Measurements from ENCODE around the gene ARL3.

ARL3 gene

GRCh38 chr10:102729029-102730026, 15.1 kb upstream of the ARL3 start:
- Histone ChIP-seq H2BK12ac (ENCODE audit: low read length in 2 of 2) (peak overlapping the region; percentile 43 to 88), H3K79me1 (replicated peaks; ENCODE audit: low read length, poor library complexity, severe bottlenecking) (peaks cover 15% of the 10 kb centered on the region), H3K36me3 (ENCODE audit: control insufficient read depth in 1 of 2, insufficient read depth in 2 of 2, low read depth in 1 of 2, low read length in 2 of 2) (peaks cover 39 to 56% of the 10 kb centered on the region in 2 experiments), H3K9ac (ENCODE audit: low read length) (peak overlapping the region; percentile 48), H2AFZ (ENCODE audit: low read depth, low read length) (peak overlapping the region; percentile 16), H3K27ac (ENCODE audit: low read length, poor library complexity, severe bottlenecking) (no peak overlapping the region), H4K91ac (ENCODE audit: low read length) (no peak overlapping the region), H3K4me3 (ENCODE audit: insufficient read depth in 1 of 2, low read depth in 1 of 2, low read length in 2 of 2) (no peak overlapping the region), H2BK5ac (ENCODE audit: low read depth, low read length, poor library complexity, severe bottlenecking) (no peak overlapping the region), H2BK120ac (ENCODE audit: low read depth, low read length) (peak overlapping the region; percentile 80), H3K23ac (ENCODE audit: low read length in 2 of 2) (no peak overlapping the region), H3K9me3 (ENCODE audit: control insufficient read depth, low read length) (no peaks in the 10 kb centered on the region), H3K18ac (ENCODE audit: low read depth in 1 of 2, low read length in 2 of 2) (no peak overlapping the region), H3K4ac (ENCODE audit: low read depth in 1 of 2, low read length in 2 of 2) (peak overlapping the region; percentile 57 to 58), H4K8ac (ENCODE audit: low read length) (peak overlapping the region; percentile 43), H2AK5ac (ENCODE audit: low read length, severe bottlenecking) (no peak overlapping the region), H3K4me2 (ENCODE audit: low read length, poor library complexity, severe bottlenecking) (no peak overlapping the region), H3K4me1 (ENCODE audit: control insufficient read depth, insufficient read depth, low read depth, low read length) (peaks cover 5% of the 10 kb centered on the region), H3K27me3 (ENCODE audit: control insufficient read depth in 1 of 2, insufficient read depth in 1 of 2, low read length in 2 of 2) (no peaks in the 10 kb centered on the region), H3K14ac (ENCODE audit: low read length in 2 of 2) (no peak overlapping the region), H2BK15ac (ENCODE audit: low read depth, poor library complexity, severe bottlenecking) (no peak overlapping the region)
- DNase-seq: peak; percentile 82
- 55% methylated on average over 24 of the region's 30 CpGs for WGBS

- Histone ChIP-seq H3K18ac (ENCODE audit: low read depth in 1 of 2, low read length in 2 of 2) (no peak overlapping the region), H3K14ac (ENCODE audit: low read length in 2 of 2) (no peak overlapping the region), H3K4ac (ENCODE audit: low read depth in 1 of 2, low read length in 2 of 2) (no peak overlapping the region), H2BK15ac (ENCODE audit: low read depth, poor library complexity, severe bottlenecking) (no peak overlapping the region), H4K8ac (ENCODE audit: low read length) (no peak overlapping the region), H3K79me1 (replicated peaks; ENCODE audit: low read length, poor library complexity, severe bottlenecking) (peaks cover 18% of the 10 kb centered on the region), H4K91ac (ENCODE audit: low read length) (no peak overlapping the region), H3K4me2 (ENCODE audit: low read length, poor library complexity, severe bottlenecking) (no peak overlapping the region), H3K4me1 (ENCODE audit: control insufficient read depth, insufficient read depth, low read depth, low read length) (peaks cover 5% of the 10 kb centered on the region), H3K36me3 (ENCODE audit: control insufficient read depth in 1 of 2, insufficient read depth in 2 of 2, low read depth in 1 of 2, low read length in 2 of 2) (peaks cover 24 to 41% of the 10 kb centered on the region in 2 experiments), H3K4me3 (ENCODE audit: insufficient read depth in 1 of 2, low read depth in 1 of 2, low read length in 2 of 2) (no peak overlapping the region), H2BK12ac (ENCODE audit: low read length in 2 of 2) (no peak overlapping the region), H3K23ac (ENCODE audit: low read length in 2 of 2) (no peak overlapping the region), H3K27me3 (ENCODE audit: control insufficient read depth in 1 of 2, insufficient read depth in 1 of 2, low read length in 2 of 2) (no peaks in the 10 kb centered on the region), H2AFZ (ENCODE audit: low read depth, low read length) (no peak overlapping the region), H2AK5ac (ENCODE audit: low read length, severe bottlenecking) (no peak overlapping the region), H3K9ac (ENCODE audit: low read length) (no peak overlapping the region), H3K27ac (ENCODE audit: low read length, poor library complexity, severe bottlenecking) (no peak overlapping the region), H2BK5ac (ENCODE audit: low read depth, low read length, poor library complexity, severe bottlenecking) (no peak overlapping the region), H2BK120ac (ENCODE audit: low read depth, low read length) (no peak overlapping the region), H3K9me3 (ENCODE audit: control insufficient read depth, low read length) (no peaks in the 10 kb centered on the region)
- 88% methylated on average over 10 of the region's 13 CpGs for WGBS
- no peak for DNase-seq
These were observed 13.0 kb upstream of the ARL3 start for GRCh38 chr10:102727037-102727818.

DNA sequence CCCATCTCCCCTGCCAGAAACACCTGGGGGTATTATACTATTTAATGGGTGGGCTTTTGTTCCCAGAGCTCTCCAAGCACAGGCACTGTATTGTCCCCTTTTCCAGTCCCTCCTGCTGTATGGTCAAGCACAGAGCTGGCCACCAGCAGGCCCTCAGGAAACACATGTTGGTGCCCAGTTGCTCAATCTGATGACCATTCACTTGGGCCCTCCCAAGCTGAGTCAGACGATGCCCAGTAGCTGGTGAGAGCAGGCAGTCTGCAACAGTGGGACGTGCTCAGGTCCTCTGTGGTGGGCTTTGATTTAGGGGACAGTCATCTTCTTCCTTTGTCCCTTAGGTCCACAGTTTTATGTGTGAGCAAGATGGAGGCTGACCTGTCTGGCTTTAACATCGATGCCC, 12.1 kb upstream of the ARL3 start:
- no peak for DNase-seq
- no peak overlapping the region for H3K4ac ChIP-seq (ENCODE audit: low read depth in 1 of 2, low read length in 2 of 2)
- H3K79me1 ChIP-seq (replicated peaks; ENCODE audit: low read length, poor library complexity, severe bottlenecking): peaks cover 21% of the 10 kb centered on the region
- H4K91ac ChIP-seq (ENCODE audit: low read length): no peak overlapping the region
- H3K4me3 ChIP-seq (ENCODE audit: insufficient read depth in 1 of 2, low read depth in 1 of 2, low read length in 2 of 2): no peak overlapping the region
- WGBS: 61% methylated on average over 3 of the region's 3 CpGs
- no peak overlapping the region for H3K18ac ChIP-seq (ENCODE audit: low read depth in 1 of 2, low read length in 2 of 2)
- H3K23ac ChIP-seq (ENCODE audit: low read length in 2 of 2): no peak overlapping the region
- H2AK5ac ChIP-seq (ENCODE audit: low read length, severe bottlenecking): no peak overlapping the region
- no peak overlapping the region for H4K8ac ChIP-seq (ENCODE audit: low read length)
- H3K14ac ChIP-seq (ENCODE audit: low read length in 2 of 2): no peak overlapping the region
- H3K27ac ChIP-seq (ENCODE audit: low read length, poor library complexity, severe bottlenecking): no peak overlapping the region
- H3K27me3 ChIP-seq (ENCODE audit: control insufficient read depth in 1 of 2, insufficient read depth in 1 of 2, low read length in 2 of 2): no peaks in the 10 kb centered on the region
- peaks cover 6% of the 10 kb centered on the region for H3K4me1 ChIP-seq (ENCODE audit: control insufficient read depth, insufficient read depth, low read depth, low read length)
- H2BK12ac ChIP-seq (ENCODE audit: low read length in 2 of 2): no peak overlapping the region
- H2BK120ac ChIP-seq (ENCODE audit: low read depth, low read length): no peak overlapping the region
- no peak overlapping the region for H2BK5ac ChIP-seq (ENCODE audit: low read depth, low read length, poor library complexity, severe bottlenecking)
- H3K36me3 ChIP-seq (ENCODE audit: control insufficient read depth in 1 of 2, insufficient read depth in 2 of 2, low read depth in 1 of 2, low read length in 2 of 2): peaks cover 19 to 38% of the 10 kb centered on the region in 2 experiments
- no peaks in the 10 kb centered on the region for H3K9me3 ChIP-seq (ENCODE audit: control insufficient read depth, low read length)
- no peak overlapping the region for H2BK15ac ChIP-seq (ENCODE audit: low read depth, poor library complexity, severe bottlenecking)
- H3K4me2 ChIP-seq (ENCODE audit: low read length, poor library complexity, severe bottlenecking): no peak overlapping the region
- no peak overlapping the region for H3K9ac ChIP-seq (ENCODE audit: low read length)
- H2AFZ ChIP-seq (ENCODE audit: low read depth, low read length): no peak overlapping the region

DNA sequence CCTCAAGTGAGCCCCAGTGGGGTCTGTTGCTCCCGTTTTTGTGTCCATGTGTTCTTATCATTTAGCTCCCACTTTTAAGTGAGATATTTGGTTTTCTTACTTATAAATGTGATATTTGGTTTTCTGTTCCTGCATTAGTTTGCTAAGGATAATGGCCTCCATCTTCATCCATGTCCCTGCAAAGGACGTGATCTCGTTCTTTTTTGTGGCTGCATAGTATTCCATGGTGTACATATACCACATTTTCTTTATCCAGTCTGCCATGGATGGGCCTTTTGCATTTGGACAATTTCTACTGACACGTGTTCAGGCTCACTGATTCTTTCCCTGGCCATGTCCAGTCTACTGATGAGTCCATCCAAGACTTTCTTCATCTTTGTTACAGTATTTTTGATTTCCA, 9.8 kb upstream of the ARL3 start:
- H4K8ac ChIP-seq (ENCODE audit: low read length): no peak overlapping the region
- H3K4me2 ChIP-seq (ENCODE audit: low read length, poor library complexity, severe bottlenecking): no peak overlapping the region
- no peaks in the 10 kb centered on the region for H3K27me3 ChIP-seq (ENCODE audit: control insufficient read depth in 1 of 2, insufficient read depth in 1 of 2, low read length in 2 of 2)
- no peak overlapping the region for H2AFZ ChIP-seq (ENCODE audit: low read depth, low read length)
- WGBS: 99% methylated on average over 3 of the region's 4 CpGs
- no peak overlapping the region for H3K14ac ChIP-seq (ENCODE audit: low read length in 2 of 2)
- no peak overlapping the region for H3K4ac ChIP-seq (ENCODE audit: low read depth in 1 of 2, low read length in 2 of 2)
- H3K18ac ChIP-seq (ENCODE audit: low read depth in 1 of 2, low read length in 2 of 2): no peak overlapping the region
- no peak overlapping the region for H2BK15ac ChIP-seq (ENCODE audit: low read depth, poor library complexity, severe bottlenecking)
- no peak overlapping the region for H3K27ac ChIP-seq (ENCODE audit: low read length, poor library complexity, severe bottlenecking)
- DNase-seq: no peak
- H2AK5ac ChIP-seq (ENCODE audit: low read length, severe bottlenecking): no peak overlapping the region
- H3K79me1 ChIP-seq (replicated peaks; ENCODE audit: low read length, poor library complexity, severe bottlenecking): peaks cover 21% of the 10 kb centered on the region
- no peaks in the 10 kb centered on the region for H3K9me3 ChIP-seq (ENCODE audit: control insufficient read depth, low read length)
- peaks cover 11% of the 10 kb centered on the region for H3K4me1 ChIP-seq (ENCODE audit: control insufficient read depth, insufficient read depth, low read depth, low read length)
- H3K36me3 ChIP-seq (ENCODE audit: control insufficient read depth in 1 of 2, insufficient read depth in 2 of 2, low read depth in 1 of 2, low read length in 2 of 2): peaks cover 11 to 23% of the 10 kb centered on the region in 2 experiments
- no peak overlapping the region for H2BK120ac ChIP-seq (ENCODE audit: low read depth, low read length)
- no peak overlapping the region for H3K23ac ChIP-seq (ENCODE audit: low read length in 2 of 2)
- no peak overlapping the region for H2BK5ac ChIP-seq (ENCODE audit: low read depth, low read length, poor library complexity, severe bottlenecking)
- no peak overlapping the region for H3K4me3 ChIP-seq (ENCODE audit: insufficient read depth in 1 of 2, low read depth in 1 of 2, low read length in 2 of 2)
- H2BK12ac ChIP-seq (ENCODE audit: low read length in 2 of 2): no peak overlapping the region
- no peak overlapping the region for H4K91ac ChIP-seq (ENCODE audit: low read length)
- H3K9ac ChIP-seq (ENCODE audit: low read length): no peak overlapping the region
